H9 (cell line): ENCODE results near the gene TP53INP2. TPM values are rescaled to one million over a fixed set of nuclear protein-coding genes. Genes with fewer than 3 reads are reported as not detected.
A peak's percentile ranks its signal among the peaks of the same experiment; 100 is the strongest.

ENCODE experiments used
- DNase-seq: peaks from one replicate; pipeline ENCODE4 v3.0.0-alpha.2; 2017
- H2AFZ ChIP-seq: one replicate; pipeline ENCODE4 v1.6.1; 2013; ENCODE audit warnings: mild to moderate bottlenecking, low read length, control low read depth, moderate library complexity
- H2AK5ac ChIP-seq: 2 replicates; pipeline ENCODE4 v1.6.1; 2013; ENCODE audit warnings: low read length, control low read depth, mixed read lengths; ENCODE audit not compliant: insufficient read length
- H2BK120ac ChIP-seq: one replicate; pipeline ENCODE4 v1.6.1; 2013; ENCODE audit warnings: low read depth, mild to moderate bottlenecking, low read length, control low read depth, inconsistent platforms; ENCODE audit not compliant: poor library complexity, severe bottlenecking
- H2BK12ac ChIP-seq: 2 replicates; pipeline ENCODE4 v1.6.1; 2013; ENCODE audit warnings: low read length, control low read depth, mixed read lengths, low read depth; ENCODE audit not compliant: insufficient read length
- H2BK15ac ChIP-seq: 2 replicates; pipeline ENCODE4 v1.6.1; 2013; ENCODE audit warnings: low read depth, low read length, control low read depth
- H2BK20ac ChIP-seq: one replicate; pipeline ENCODE4 v1.6.1; 2013; ENCODE audit warnings: low read depth, mild to moderate bottlenecking, low read length, control low read depth, inconsistent platforms; ENCODE audit not compliant: poor library complexity, severe bottlenecking
- H2BK5ac ChIP-seq: 2 replicates; pipeline ENCODE4 v1.6.1; 2013; ENCODE audit warnings: low read length, control low read depth, mixed read lengths; ENCODE audit not compliant: insufficient read length
- H3K14ac ChIP-seq: 2 replicates; pipeline ENCODE4 v1.6.1; 2013; ENCODE audit warnings: low read length, control low read depth; ENCODE audit not compliant: insufficient read depth
- H3K18ac ChIP-seq: 2 replicates; pipeline ENCODE4 v1.6.1; 2013; ENCODE audit warnings: low read depth, mild to moderate bottlenecking, mixed read lengths, low read length, control low read depth; ENCODE audit not compliant: insufficient read length
- H3K23ac ChIP-seq: 2 replicates; pipeline ENCODE4 v1.6.1; 2013; ENCODE audit warnings: low read length, control low read depth, mixed read lengths, low read depth; ENCODE audit not compliant: insufficient read length
- H3K23me2 ChIP-seq: 2 replicates; pipeline ENCODE4 v1.6.1; 2013; ENCODE audit warnings: low read depth, mild to moderate bottlenecking, mixed read lengths, low read length, control low read depth; ENCODE audit not compliant: insufficient read length, poor library complexity, severe bottlenecking
- H3K27ac ChIP-seq: 2 replicates; pipeline ENCODE4 v1.5.1; 2013; ENCODE audit warnings: low read length, control low read depth, mixed read lengths, low read depth; ENCODE audit not compliant: insufficient read length
- H3K27me3 ChIP-seq: 2 replicates; pipeline ENCODE4 v1.6.1; 2013; ENCODE audit warnings: low read length, control low read depth, inconsistent platforms; ENCODE audit not compliant: insufficient read depth
- H3K4ac ChIP-seq: 2 replicates; pipeline ENCODE4 v1.6.1; 2013; ENCODE audit warnings: low read depth, mild to moderate bottlenecking, control low read depth, inconsistent platforms, low read length, moderate library complexity
- H3K4me1 ChIP-seq: 2 replicates; pipeline ENCODE4 v1.6.1; 2013; ENCODE audit warnings: low read length, control low read depth, inconsistent platforms; ENCODE audit not compliant: insufficient read depth
- H3K4me2 ChIP-seq: 2 replicates; pipeline ENCODE4 v1.6.1; 2013; ENCODE audit warnings: low read length, control low read depth, mixed read lengths; ENCODE audit not compliant: insufficient read length, insufficient read depth
- H3K56ac ChIP-seq: 2 replicates; pipeline ENCODE4 v1.6.1; 2013; ENCODE audit warnings: low read depth, mild to moderate bottlenecking, mixed read lengths, low read length, control low read depth; ENCODE audit not compliant: insufficient read length
- H3K79me1 ChIP-seq: 2 replicates; pipeline ENCODE4 v1.6.1; 2013; ENCODE audit warnings: low read depth, mild to moderate bottlenecking, moderate library complexity, low read length, control low read depth, inconsistent platforms; ENCODE audit not compliant: insufficient read depth, poor library complexity, severe bottlenecking
- H3K79me2 ChIP-seq: 2 replicates; pipeline ENCODE4 v1.6.1; 2013; ENCODE audit warnings: low read length, control low read depth, inconsistent platforms; ENCODE audit not compliant: insufficient read depth
- H3K9ac ChIP-seq: 2 replicates; pipeline ENCODE4 v1.6.1; 2013; ENCODE audit warnings: low read length, control low read depth, mixed read lengths; ENCODE audit not compliant: insufficient read length; ENCODE audit errors: extremely low read depth
- H3K9me3 ChIP-seq: one replicate; pipeline ENCODE4 v1.6.1; 2013; ENCODE audit warnings: low read depth, low read length, inconsistent platforms; ENCODE audit not compliant: control insufficient read depth
- H3T11ph ChIP-seq: one replicate; pipeline ENCODE4 v1.6.1; 2013; ENCODE audit warnings: mild to moderate bottlenecking, low read length, control low read depth, inconsistent platforms
- H4K20me1 ChIP-seq: one replicate; pipeline ENCODE4 v1.6.1; 2013; ENCODE audit not compliant: control insufficient read depth, insufficient read length, insufficient read depth
- H4K5ac ChIP-seq: 2 replicates; pipeline ENCODE4 v1.6.1; 2013; ENCODE audit warnings: low read depth, mild to moderate bottlenecking, mixed read lengths, low read length, control low read depth; ENCODE audit not compliant: insufficient read length
- H4K8ac ChIP-seq: replicated peaks from 2 replicates; pipeline ENCODE4 v1.6.1; 2013; ENCODE audit warnings: low read length, control low read depth, mixed read lengths, low read depth; ENCODE audit not compliant: insufficient read length
- H4K91ac ChIP-seq: 2 replicates; pipeline ENCODE4 v1.6.1; 2013; ENCODE audit warnings: low read depth, mild to moderate bottlenecking, moderate library complexity, mixed read lengths, low read length, control low read depth; ENCODE audit not compliant: insufficient read length
- H3K27ac Mint-ChIP-seq, 3 experiments: 2 replicates in 2 of 3; 3 replicates in 1 of 3; pipeline ENCODE4 v1.8.0; 2020 to 2021; ENCODE audit warnings: mixed read lengths in 3 of 3, mild to moderate bottlenecking in 1 of 3, moderate library complexity in 1 of 3
- H3K27me3 Mint-ChIP-seq: 2 replicates; pipeline ENCODE4 v1.8.0; 2021; ENCODE audit warnings: low read depth, mild to moderate bottlenecking, moderate library complexity, mixed read lengths
- H3K36me3 Mint-ChIP-seq, 3 experiments: 2 replicates in 2 of 3; 3 replicates in 1 of 3; pipeline ENCODE4 v1.8.0; 2020 to 2021; ENCODE audit warnings: low read depth in 3 of 3, mixed read lengths in 3 of 3; ENCODE audit not compliant: insufficient read depth in 1 of 3
- H3K4me1 Mint-ChIP-seq, 2 experiments: 2 replicates each; pipeline ENCODE4 v1.8.0; 2020; ENCODE audit warnings: mixed read lengths in 2 of 2
- H3K4me3 Mint-ChIP-seq, 2 experiments: 2 replicates in 1 of 2; 3 replicates in 1 of 2; pipeline ENCODE4 v1.8.0; 2020 to 2021; ENCODE audit warnings: mild to moderate bottlenecking in 2 of 2, mixed read lengths in 2 of 2, moderate library complexity in 1 of 2
- H3K9me3 Mint-ChIP-seq, 2 experiments: 2 replicates in 1 of 2; 3 replicates in 1 of 2; pipeline ENCODE4 v1.8.0; 2020; ENCODE audit warnings: mild to moderate bottlenecking in 2 of 2, mixed read lengths in 2 of 2, moderate library complexity in 1 of 2
- WGBS: extraction: QIAGEN DNeasy Blood & Tissue Kit; methylation state at CpG from one replicate; pipeline ENCODE4 v1.1.7; 2013; ENCODE audit warnings: missing lambda C conversion rate, low lambda C conversion rate, mixed read lengths; ENCODE audit not compliant: insufficient read length; ENCODE audit errors: extremely low coverage; 5-methylcytosine and 5-hydroxymethylcytosine counted together
- total RNA-seq: library from RNA; stranded (reverse); gene quantifications from 2 replicates; pipeline ENCODE4 v1.2.1, GENCODE V29; 2021
- TF ChIP-seq, protein P1 (sequence below): fragments of 200-600 bp; sonication (generic); conservative IDR thresholded peaks from 3 replicates; pipeline ENCODE4 v1.8.0; 2021; ENCODE audit warnings: antibody characterized with exemption, mild to moderate bottlenecking

The TP53INP2 gene
- total RNA-seq, 1 experiment from 2014 or later = 8.0 TPM

DNA sequence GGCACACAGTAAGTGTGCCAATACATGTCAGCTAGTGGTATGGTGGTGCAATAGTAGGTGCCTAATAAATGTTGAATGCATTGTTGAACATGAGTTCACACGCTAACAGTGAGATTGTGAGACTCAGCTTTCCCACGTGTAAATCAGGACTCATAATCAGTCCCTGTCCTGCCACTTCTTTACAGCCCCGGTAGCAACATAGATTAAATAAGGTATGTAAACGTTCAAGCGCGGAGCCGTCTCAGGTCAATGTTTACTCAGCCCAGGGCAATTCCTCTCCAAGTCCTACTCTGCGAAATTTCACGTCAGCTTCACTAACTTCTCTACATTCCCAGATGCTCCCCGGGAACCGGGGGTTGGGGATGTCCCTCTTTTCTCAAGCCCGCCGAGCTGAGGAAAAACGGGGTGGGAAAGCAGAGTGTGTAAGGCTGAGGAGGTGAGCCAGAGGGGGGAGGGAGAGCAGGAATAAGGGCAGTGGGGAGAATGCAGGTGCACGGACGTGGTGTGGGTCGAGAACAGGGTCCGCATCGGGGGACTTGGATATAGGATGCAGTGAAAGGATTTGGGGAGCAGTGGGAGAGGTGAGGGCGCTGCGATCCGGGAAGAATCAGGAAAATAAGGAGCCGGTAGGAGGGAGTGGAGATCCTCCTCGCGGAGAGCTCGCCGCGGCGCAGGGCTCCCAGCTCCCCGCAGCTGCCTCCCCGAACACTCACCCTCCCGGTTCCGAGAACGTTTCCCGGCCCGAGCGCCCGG, 544 bp upstream of the TP53INP2 start:
- H4K91ac ChIP-seq = no peak overlapping the region
- peaks cover 6% of the 10 kb centered on the region; the same call in 1 of the 2 replicates for H3K27me3 ChIP-seq
- no peaks in the 10 kb centered on the region for H3K79me2 ChIP-seq
- no peaks in the 10 kb centered on the region for H3K36me3 Mint-ChIP-seq
- H4K8ac ChIP-seq = no peak overlapping the region
- no peaks in the 10 kb centered on the region for H3K79me1 ChIP-seq
- no peak overlapping the region for H2AK5ac ChIP-seq
- H3K4me3 Mint-ChIP-seq = peak overlapping the region; percentile 91 to 97
- no peak overlapping the region for H3K23ac ChIP-seq
- no peaks in the 10 kb centered on the region for H3K9me3 ChIP-seq
- H3T11ph ChIP-seq = no peak overlapping the region
- H2AFZ ChIP-seq = peak overlapping the region; percentile 79
- H3K27me3 Mint-ChIP-seq = peaks cover 55% of the 10 kb centered on the region
- peaks cover 24 to 29% of the 10 kb centered on the region in 2 experiments for H3K4me1 Mint-ChIP-seq
- H4K5ac ChIP-seq = no peak overlapping the region
- peak overlapping the region; percentile 70 for H3K18ac ChIP-seq
- H3K4me2 ChIP-seq = peak overlapping the region; percentile 75
- H3K27ac ChIP-seq = no peak overlapping the region
- H3K9ac ChIP-seq = peak overlapping the region; percentile 50
- H2BK15ac ChIP-seq = no peak overlapping the region
- H3K27ac Mint-ChIP-seq = peak overlapping the region; percentile 16 to 96 (median 86); a peak in 4 of 7 replicates
- H2BK20ac ChIP-seq = no peak overlapping the region
- H3K14ac ChIP-seq = peak overlapping the region; percentile 86; the same call in 1 of the 2 replicates
- no peak overlapping the region for H2BK12ac ChIP-seq
- no CpG with 5 or more reads among the region's 38 CpGs for WGBS
- H2BK120ac ChIP-seq = no peak overlapping the region
- no peak overlapping the region for H3K56ac ChIP-seq
- no peaks in the 10 kb centered on the region for H3K4me1 ChIP-seq
- H3K23me2 ChIP-seq = peaks cover 13% of the 10 kb centered on the region
- H3K9me3 Mint-ChIP-seq = no peaks in the 10 kb centered on the region
- H2BK5ac ChIP-seq = no peak overlapping the region
- no peaks in the 10 kb centered on the region for H4K20me1 ChIP-seq
- H3K4ac ChIP-seq = no peak overlapping the region
- TF ChIP-seq, protein P1, sequence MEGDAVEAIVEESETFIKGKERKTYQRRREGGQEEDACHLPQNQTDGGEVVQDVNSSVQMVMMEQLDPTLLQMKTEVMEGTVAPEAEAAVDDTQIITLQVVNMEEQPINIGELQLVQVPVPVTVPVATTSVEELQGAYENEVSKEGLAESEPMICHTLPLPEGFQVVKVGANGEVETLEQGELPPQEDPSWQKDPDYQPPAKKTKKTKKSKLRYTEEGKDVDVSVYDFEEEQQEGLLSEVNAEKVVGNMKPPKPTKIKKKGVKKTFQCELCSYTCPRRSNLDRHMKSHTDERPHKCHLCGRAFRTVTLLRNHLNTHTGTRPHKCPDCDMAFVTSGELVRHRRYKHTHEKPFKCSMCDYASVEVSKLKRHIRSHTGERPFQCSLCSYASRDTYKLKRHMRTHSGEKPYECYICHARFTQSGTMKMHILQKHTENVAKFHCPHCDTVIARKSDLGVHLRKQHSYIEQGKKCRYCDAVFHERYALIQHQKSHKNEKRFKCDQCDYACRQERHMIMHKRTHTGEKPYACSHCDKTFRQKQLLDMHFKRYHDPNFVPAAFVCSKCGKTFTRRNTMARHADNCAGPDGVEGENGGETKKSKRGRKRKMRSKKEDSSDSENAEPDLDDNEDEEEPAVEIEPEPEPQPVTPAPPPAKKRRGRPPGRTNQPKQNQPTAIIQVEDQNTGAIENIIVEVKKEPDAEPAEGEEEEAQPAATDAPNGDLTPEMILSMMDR = no peak
- no peak for DNase-seq
